CD4-positive, alpha-beta T cell treated with Interleukin-1 beta for 1 hour (primary cell): Measurements from ENCODE around the gene MAPRE3.
"Not testable (repeated sequence)": the region's sequence is repeated elsewhere in the genome, so short reads cannot be mapped to it uniquely, and the experiment has no call there.

Experiments
- DNase-seq, 2 donors: peaks; one replicate each; pipeline ENCODE4 v3.0.0-alpha.2; 2020 to 2022

MAPRE3 gene

GRCh38 chr2:26970244-26970927, at the start of gene MAPRE3:
Gene MAPRE3, plus strand, starts transcription at chr2:26970637. Its CDS starts 51,582 bp downstream, at chr2:27022219.
- DNase-seq: peak; percentile 89 to 91

GRCh38 chr2:26921323-26921722, 49.1 kb upstream of the MAPRE3 start:
- no peak for DNase-seq

DNA sequence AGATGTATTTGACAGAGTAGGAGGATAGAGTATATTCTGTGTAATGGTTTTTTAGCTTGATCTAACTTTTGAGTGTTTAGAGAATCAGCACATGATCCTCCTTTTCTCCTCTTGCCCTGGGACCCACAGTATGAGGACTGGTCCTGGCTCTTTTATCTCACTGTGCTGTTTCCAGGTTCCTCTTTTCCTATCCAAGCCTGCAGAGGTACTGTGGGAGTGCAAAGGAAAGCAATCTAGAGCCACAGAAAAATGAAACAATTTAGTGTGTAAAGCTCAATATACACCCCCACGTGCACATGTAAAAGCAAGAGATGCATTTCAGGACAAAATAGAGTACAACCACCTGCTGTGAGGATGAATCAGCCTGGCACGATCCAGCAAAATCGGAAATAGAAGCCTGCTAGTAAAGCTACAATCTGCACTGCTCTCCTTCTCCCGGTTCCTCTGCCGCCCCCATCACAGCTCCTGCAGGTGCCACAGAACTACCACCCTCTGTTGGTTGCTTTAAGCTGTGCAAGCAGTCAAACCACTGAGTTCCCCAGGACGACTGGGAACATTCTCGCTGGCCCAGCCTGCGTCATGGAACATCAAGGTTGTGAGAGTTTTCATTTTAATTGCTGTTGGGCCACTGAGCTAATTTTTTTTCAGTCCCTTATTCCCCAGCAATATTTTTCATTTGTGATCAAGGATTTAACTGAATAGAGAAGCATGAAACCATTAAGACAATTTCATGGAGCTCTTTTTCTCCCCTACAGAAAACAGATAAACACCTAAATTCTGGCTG, 47.8 kb upstream of the MAPRE3 start:
- peak; percentile 21 to 26 for DNase-seq

DNA sequence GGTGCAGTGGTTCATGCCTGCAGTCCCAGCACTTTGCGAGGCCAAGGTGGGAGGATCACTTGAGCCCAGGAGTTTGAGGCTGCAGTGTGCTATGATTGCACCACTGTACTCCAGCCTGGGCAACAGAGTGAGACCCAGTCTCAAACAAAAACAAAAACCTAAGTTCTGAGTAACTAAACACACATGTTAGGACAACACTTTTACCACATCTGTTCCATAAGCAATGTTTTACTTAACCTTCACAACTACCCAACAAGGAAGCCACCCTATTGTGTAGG, 47.3 kb upstream of the MAPRE3 start:
- DNase-seq: not testable (repeated sequence)

GRCh38 chr2:26924731-26925099, 45.7 kb upstream of the MAPRE3 start:
- no peak for DNase-seq

- DNase-seq: no peak
These were observed 45.2 kb upstream of the MAPRE3 start for GRCh38 chr2:26925100-26925791.

- DNase-seq: no peak
These were observed 43.2 kb upstream of the MAPRE3 start for GRCh38 chr2:26927221-26927620.

DNA sequence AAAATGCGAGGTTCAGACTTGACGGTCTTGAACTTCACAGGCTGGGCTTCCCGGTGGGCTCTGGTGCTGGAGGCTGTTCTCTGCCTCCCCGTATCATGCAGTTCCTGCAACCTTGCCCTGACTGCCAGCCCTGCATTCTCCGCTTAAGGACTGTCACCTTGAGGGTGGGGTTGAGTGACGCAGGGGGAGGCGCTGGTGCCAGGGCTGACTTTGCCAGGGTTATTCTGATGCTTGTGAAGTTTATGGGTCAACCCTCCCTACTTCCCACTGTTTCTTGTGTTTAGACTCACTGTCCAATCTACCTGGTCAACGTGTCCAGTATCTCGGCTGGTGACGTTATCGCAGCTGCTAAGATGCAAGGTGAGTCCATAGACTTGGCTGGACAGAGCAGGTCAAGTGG, 37.5 kb upstream of the MAPRE3 start:
- DNase-seq: no peak

- DNase-seq: no peak
These were observed 36.8 kb upstream of the MAPRE3 start for GRCh38 chr2:26933431-26934334.

DNA sequence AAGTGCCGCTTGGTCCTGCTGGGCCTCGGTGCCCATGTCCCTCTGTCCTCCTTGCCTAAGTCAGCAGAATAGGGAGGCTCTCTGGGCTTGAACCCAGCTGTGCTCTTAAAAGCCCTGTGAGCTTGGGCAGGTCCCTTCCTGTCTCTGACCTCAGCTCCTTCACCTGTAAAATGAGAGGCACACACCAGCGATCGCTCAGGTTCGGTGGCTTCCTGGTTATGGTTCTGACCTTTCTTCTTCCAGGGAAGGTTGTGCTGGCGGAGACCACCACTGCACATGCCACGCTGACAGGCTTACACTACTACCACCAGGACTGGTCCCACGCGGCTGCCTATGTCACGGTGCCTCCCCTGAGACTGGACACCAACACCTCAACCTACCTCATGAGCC, 36.1 kb upstream of the MAPRE3 start:
- no peak for DNase-seq

- no peak for DNase-seq
These were observed 35.5 kb upstream of the MAPRE3 start for GRCh38 chr2:26934985-26935384.

GRCh38 chr2:26936855-26937254, 33.6 kb upstream of the MAPRE3 start:
- DNase-seq: no peak

DNA sequence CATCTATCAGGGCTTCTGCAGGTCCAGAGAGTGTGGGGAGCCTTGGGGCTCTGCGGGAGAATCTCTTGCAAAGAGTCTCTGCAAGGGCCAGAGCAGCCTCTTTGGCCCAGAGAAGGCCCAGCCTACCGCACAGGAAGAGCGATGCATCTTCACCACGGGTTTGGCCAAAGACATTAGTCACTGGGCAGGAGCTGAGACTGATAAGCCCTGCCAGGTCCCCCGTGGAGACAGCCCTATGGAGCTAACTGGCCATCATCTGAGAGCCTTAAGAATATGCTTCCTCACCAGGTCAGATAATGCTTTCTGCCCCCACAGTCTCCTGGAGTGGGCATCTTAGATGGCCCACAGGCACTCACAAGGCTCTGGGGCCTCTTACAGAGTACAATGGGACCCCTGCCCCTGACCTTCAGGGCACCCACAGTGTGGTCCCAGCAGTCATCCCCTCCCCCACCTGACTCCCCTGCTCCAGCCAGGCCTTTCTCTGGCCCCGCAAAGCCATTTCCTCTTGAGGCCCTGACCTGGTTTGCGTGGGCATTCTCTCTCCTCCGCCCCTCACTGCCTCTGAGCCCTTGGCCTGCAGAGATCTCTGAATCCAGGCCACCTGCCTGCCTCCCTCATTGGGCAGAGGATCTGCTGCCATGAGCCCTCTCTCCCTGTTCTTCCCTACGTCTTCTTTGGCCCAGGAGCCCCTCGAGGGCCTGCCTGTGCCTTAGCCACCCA, 31.9 kb upstream of the MAPRE3 start:
- DNase-seq: no peak

DNA sequence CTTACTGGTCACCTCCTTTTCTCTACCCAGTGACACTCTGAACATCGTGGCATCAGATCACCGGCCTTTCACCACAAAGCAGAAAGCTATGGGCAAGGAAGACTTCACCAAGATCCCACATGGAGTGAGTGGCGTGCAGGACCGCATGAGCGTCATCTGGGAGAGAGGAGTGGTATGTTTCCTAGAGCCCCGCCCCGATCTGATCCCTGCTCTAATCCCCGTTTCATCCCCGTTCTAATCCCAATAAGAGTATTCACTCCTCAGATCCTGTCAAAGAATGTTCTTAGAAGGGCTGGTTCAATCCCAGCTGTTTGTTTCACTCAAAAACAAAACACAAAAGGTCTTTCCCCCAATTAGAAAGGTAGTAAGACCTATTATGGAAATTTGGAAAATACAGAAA, 30.4 kb upstream of the MAPRE3 start:
- no peak for DNase-seq

- no peak for DNase-seq
These were observed 29.0 kb upstream of the MAPRE3 start for GRCh38 chr2:26941486-26941885.

DNA sequence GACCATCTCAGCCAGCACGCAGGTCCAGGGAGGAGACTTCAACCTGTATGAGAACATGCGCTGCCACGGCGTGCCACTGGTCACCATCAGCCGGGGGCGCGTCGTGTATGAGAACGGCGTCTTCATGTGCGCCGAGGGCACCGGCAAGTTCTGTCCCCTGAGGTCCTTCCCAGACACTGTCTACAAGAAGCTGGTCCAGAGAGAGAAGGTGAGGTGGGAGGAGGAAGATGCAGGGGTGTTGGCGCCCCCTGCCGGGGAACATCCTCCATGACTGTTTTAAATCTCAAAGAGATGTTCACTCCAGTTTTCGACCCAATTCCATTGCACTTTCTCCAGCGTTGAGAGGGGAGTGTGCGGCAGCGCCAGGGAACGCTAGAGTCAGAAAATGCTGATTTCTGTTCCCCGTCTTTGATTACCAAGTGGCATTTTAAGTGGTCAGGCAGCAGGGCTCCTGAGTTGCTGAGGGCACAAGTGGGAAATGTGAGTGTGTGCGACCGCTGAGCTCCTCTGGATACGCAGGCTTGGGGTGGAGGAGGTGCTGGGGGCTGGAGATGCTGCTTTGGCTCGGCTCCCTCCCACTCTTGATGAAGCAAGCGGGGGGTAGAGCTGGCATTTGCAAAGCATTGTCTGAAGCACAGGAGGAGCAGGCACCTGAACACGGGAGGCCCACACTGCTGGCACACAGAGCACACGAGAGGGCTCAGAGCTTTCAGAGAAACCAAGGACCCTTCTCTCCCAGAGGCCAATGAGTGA, 27.7 kb upstream of the MAPRE3 start:
- DNase-seq: peak; percentile 49 to 55

DNA sequence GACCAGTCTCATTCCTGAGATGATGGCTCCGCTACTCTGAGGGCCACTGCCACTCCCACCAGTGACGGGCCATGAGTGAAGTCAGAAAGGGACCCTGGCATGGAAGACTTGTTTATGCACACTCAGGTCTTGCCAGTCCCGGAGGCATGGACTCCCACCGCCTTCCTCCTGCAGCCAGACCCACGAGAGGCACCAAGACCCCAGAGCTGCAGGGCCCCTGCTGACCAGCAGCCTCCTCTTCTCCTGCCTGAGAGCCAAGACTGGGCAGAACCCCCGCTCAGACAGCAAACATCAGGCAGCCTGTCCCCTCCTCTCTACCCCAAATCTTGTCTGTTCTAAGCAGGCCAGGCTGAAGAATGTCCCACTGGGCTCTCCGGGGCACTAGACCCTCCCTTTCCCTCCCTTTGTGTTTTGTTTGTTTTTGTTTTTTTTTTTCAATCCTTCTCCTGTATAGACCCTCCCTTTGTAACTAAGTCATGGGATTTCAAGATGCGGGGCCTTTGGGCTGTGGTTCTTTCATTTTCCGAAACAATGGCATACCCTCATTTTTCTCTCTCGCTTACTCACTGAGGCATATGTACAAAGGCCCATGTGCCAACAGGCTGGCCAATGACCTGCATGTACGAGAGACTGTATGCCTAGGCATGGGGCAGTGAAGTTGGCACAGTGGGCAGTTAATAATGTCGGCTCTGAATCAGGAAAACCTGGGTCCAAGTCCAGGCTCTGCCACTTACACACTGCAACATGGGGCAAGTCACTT, 24.3 kb upstream of the MAPRE3 start:
- no peak for DNase-seq

DNA sequence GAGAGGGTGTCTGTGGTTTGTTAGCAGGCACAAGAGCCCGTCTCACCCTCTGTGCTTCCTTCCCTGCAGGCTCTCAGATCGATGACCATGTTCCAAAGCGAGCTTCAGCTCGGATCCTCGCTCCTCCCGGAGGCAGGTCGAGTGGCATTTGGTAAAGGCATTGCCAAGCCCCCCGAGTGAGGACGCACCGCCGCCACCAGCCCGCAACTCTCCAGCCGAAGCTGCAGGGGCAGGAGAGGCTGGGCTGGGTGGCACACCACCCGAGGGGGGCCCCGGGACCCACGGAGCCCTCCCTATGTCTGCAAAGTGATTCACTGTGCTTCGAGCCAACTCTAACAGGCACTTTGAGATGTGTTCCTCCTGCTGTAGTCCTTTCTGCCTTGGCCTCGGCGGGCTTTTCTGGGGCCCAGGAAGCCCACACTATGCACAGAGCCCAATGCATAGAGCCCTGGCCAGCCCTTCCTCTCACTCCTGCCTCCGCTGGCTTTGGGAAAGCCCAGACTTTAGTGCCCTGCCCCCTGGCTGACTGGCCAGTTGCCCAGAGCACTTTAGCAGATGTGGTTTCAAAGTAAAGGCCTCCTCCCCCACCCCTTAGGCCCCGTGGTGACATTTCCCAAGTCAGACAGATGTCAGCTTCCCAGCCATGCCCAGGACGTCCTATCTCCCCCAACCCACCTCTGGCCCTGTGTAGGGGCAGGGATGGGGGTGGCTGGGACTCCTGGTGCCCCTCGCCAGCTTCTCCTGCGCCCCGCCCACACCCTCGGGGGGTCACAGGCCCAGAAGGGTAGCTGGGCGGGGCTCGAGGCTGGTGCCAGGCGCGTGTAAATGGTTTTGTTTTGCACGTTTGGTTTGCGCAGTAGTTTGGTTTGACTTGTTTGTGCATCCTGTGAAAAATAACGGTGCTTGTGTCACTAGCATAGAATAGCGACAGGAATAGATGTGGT, 23.3 kb upstream of the MAPRE3 start:
- no peak for DNase-seq

- no peak for DNase-seq
These were observed 21.6 kb upstream of the MAPRE3 start for GRCh38 chr2:26948800-26949199.

- DNase-seq: no peak
These were observed 20.2 kb upstream of the MAPRE3 start for GRCh38 chr2:26950246-26950645.
